ENCODE data around the gene SERPINI1. TPM values are rescaled to one million over a fixed set of nuclear protein-coding genes. Genes with fewer than 3 reads are reported as not detected.
"Not testable (repeated sequence)": the region's sequence is repeated elsewhere in the genome, so short reads cannot be mapped to it uniquely, and the experiment has no call there.

Gene SERPINI1
- polyA plus RNA-seq, 1 experiment, result 0.91 TPM

GRCh38 chr3:167816953-167817352, 81.4 kb downstream of the SERPINI1 start:
- CTCF ChIA-PET, result interaction anchor here (0.5 to 0.7 kb wide), 2 partner anchors 15 to 112 kb away, joined by 3 read pairs; no protein-coding TSS in a partner anchor

GRCh38 chr3:167820102-167820865, 84.8 kb downstream of the SERPINI1 start:
- no peak for TF ChIP-seq CTCF (IDR thresholded peaks at IDR 0.05; ENCODE audit: insufficient read depth, low read depth, low read length)
- no peak for DNase-seq (ENCODE audit: low read depth)
- no peaks in the 10 kb centered on the region for H3K36me3 ChIP-seq (ENCODE audit: control insufficient read depth, insufficient read depth, low read length)
- ChIA-PET CTCF (no interaction called here), POLR2A (no interaction called here)
- no peaks in the 10 kb centered on the region for H3K27me3 ChIP-seq (ENCODE audit: control insufficient read depth, insufficient read depth, low read length)
- H3K4me3 ChIP-seq (ENCODE audit: low read depth, low read length), result no peak overlapping the region

More at GRCh38 chr3:167816953-167817352, 81.4 kb downstream of the SERPINI1 start:
- H3K4me3 ChIP-seq (ENCODE audit: low read depth, low read length), result no peak overlapping the region
- H3K36me3 ChIP-seq (ENCODE audit: control insufficient read depth, insufficient read depth, low read length), result no peaks in the 10 kb centered on the region
- POLR2A ChIA-PET, result no interaction called here
- no peak for TF ChIP-seq CTCF (IDR thresholded peaks at IDR 0.05; ENCODE audit: insufficient read depth, low read depth, low read length)
- DNase-seq (ENCODE audit: low read depth), result no peak
- no peaks in the 10 kb centered on the region for H3K27me3 ChIP-seq (ENCODE audit: control insufficient read depth, insufficient read depth, low read length)

DNA sequence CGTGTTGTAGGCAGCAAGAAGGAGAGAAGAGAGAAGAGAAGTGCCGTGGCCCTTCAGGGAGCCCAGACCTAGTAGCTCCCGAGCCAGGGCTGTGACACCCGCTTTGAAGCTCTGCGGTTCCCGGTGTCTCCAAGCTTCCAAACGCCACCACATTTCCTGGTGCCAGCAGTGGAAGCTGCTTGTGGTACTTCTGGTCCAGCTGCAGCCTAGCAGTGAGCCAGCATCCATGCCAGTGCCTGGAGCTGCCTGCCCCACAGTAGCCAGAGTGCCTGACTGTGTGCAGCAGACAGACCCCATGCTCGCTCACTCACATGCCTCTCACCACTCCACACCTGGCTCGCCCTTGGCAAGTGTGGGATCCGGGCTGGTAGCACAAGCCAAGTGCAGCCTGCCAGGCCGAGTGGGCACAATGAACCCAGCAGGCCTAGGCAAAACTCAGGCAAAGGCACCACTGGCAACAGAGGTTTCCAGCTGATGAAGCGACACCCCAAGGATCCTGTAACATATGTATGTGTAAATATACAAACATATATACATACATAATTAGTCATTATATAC, 85.8 kb downstream of the SERPINI1 start:
- ChIA-PET POLR2A (no interaction called here), CTCF (no interaction called here)
- DNase-seq (ENCODE audit: low read depth), result no peak
- H3K4me3 ChIP-seq (ENCODE audit: low read depth, low read length), result no peak overlapping the region
- H3K27me3 ChIP-seq (ENCODE audit: control insufficient read depth, insufficient read depth, low read length), result no peaks in the 10 kb centered on the region
- no peak for TF ChIP-seq CTCF (IDR thresholded peaks at IDR 0.05; ENCODE audit: insufficient read depth, low read depth, low read length)
- no peaks in the 10 kb centered on the region for H3K36me3 ChIP-seq (ENCODE audit: control insufficient read depth, insufficient read depth, low read length)

- POLR2A ChIA-PET, result no interaction called here
- no peak for DNase-seq (ENCODE audit: low read depth)
- Histone ChIP-seq H3K36me3 (ENCODE audit: control insufficient read depth, insufficient read depth, low read length) (no peaks in the 10 kb centered on the region), H3K4me3 (ENCODE audit: low read depth, low read length) (no peak overlapping the region), H3K27me3 (ENCODE audit: control insufficient read depth, insufficient read depth, low read length) (no peaks in the 10 kb centered on the region)
- CTCF ChIA-PET, result no interaction called here
- no peak for TF ChIP-seq CTCF (IDR thresholded peaks at IDR 0.05; ENCODE audit: insufficient read depth, low read depth, low read length)
These were observed 88.2 kb downstream of the SERPINI1 start for GRCh38 chr3:167823738-167824137.

DNA sequence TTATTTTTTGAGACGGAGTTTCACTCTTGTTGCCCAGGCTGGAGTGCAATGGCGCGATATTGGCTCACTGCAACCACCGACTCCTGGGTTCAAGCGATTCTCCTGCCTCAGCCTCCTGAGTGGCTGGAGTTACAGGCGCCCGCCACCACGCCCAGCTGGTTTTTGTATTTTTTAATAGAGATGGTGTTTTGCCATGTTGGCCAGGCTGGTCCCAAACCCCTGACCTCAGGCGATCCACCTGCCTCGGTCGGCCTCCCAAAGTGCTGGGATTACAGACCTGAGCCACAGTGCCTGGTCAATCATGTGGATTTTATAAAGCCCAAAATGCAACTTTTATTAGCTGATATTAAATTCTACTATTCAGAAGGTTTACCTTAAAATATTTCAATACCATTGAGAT, 92.1 kb downstream of the SERPINI1 start:
- DNase-seq (ENCODE audit: low read depth); H3K36me3 ChIP-seq (ENCODE audit: control insufficient read depth, insufficient read depth, low read length); H3K27me3 ChIP-seq (ENCODE audit: control insufficient read depth, insufficient read depth, low read length); POLR2A ChIA-PET; CTCF ChIA-PET; H3K4me3 ChIP-seq (ENCODE audit: low read depth, low read length): not testable (repeated sequence)
